Caki2 (cell line): ENCODE measurements around the gene GP9. TPM values are rescaled to one million over a fixed set of nuclear protein-coding genes. Genes with fewer than 3 reads are reported as not detected.

Experiments
- DNase-seq: peaks from one replicate; pipeline ENCODE4 v3.0.0-alpha.2; 2015; ENCODE audit warnings: low read depth
- in situ Hi-C: cut with HindIII; loops from 2 replicates; pipeline ENCODE4 v1.10.0; 2016; ENCODE audit warnings: low sequenced_read_pairs, low pct_unique_long_range_greater_than_20kb, mixed read lengths
- total RNA-seq: library from RNA; depleted of rRNA; stranded (reverse); fragments of >200 nt; shearing (Covaris generic); gene quantifications from 2 replicates; pipeline ENCODE4 v1.2.3, GENCODE V29; 2014; ENCODE audit warnings: low replicate concordance; rRNA removed

Gene GP9
- total RNA-seq: not detected in 2 replicates

- in situ Hi-C loops: no loop called here
- DNase-seq: no peak
Measured at GRCh38 chr3:129060276-129061022, at the start of gene GP9. Gene GP9, plus strand, starts transcription at chr3:129060779. Its CDS starts 961 bp downstream, at chr3:129061740.

- DNase-seq: no peak
- in situ Hi-C loops: no loop called here
Measured at GRCh38 chr3:129013491-129013891, 47.1 kb upstream of the GP9 start.

- no peak for DNase-seq
- in situ Hi-C loops: no loop called here
Measured at GRCh38 chr3:129014148-129014547, 46.4 kb upstream of the GP9 start.

GRCh38 chr3:129014793-129015345, 45.7 kb upstream of the GP9 start:
- DNase-seq: no peak
- in situ Hi-C loops: no loop called here

GRCh38 chr3:129015388-129016105, 45.0 kb upstream of the GP9 start:
- in situ Hi-C loops: no loop called here
- DNase-seq: no peak

- DNase-seq: no peak
- in situ Hi-C loops: no loop called here
Measured at GRCh38 chr3:129016356-129016719, 44.2 kb upstream of the GP9 start.

GRCh38 chr3:129016720-129017483, 43.7 kb upstream of the GP9 start:
- in situ Hi-C loops: no loop called here
- no peak for DNase-seq

GRCh38 chr3:129017484-129017899, 43.1 kb upstream of the GP9 start:
- DNase-seq: no peak

GRCh38 chr3:129018271-129018670, 42.3 kb upstream of the GP9 start:
- in situ Hi-C loops: no loop called here
- DNase-seq: no peak

More at GRCh38 chr3:129017484-129017899, 43.1 kb upstream of the GP9 start:
- in situ Hi-C loops: no loop called here

GRCh38 chr3:129018751-129019150, 41.8 kb upstream of the GP9 start:
- no peak for DNase-seq
- in situ Hi-C loops: no loop called here

- no peak for DNase-seq
- in situ Hi-C loops: no loop called here
Measured at GRCh38 chr3:129019266-129019665, 41.3 kb upstream of the GP9 start.

GRCh38 chr3:129020691-129021090, 39.9 kb upstream of the GP9 start:
- no peak for DNase-seq
- in situ Hi-C loops: no loop called here

- DNase-seq: no peak
- in situ Hi-C loops: no loop called here
Measured at GRCh38 chr3:129021140-129021551, 39.4 kb upstream of the GP9 start.

- in situ Hi-C loops: no loop called here
- no peak for DNase-seq
Measured at GRCh38 chr3:129022114-129023007, 38.2 kb upstream of the GP9 start.

GRCh38 chr3:129023008-129023358, 37.6 kb upstream of the GP9 start:
- in situ Hi-C loops: no loop called here
- DNase-seq: no peak

GRCh38 chr3:129023909-129024308, 36.7 kb upstream of the GP9 start:
- in situ Hi-C loops: no loop called here
- DNase-seq: no peak

GRCh38 chr3:129025108-129025507, 35.5 kb upstream of the GP9 start:
- in situ Hi-C loops: no loop called here
- DNase-seq: no peak
